Stomach (tissue), 9 donors: ENCODE results near the gene CHERP. TPM values are rescaled to one million over a fixed set of nuclear protein-coding genes. Genes with fewer than 3 reads are reported as not detected.

Source experiments
- DNase-seq, 2 donors: peaks; one replicate each; pipeline versions ENCODE4 v3.0.0 to v3.0.0-alpha.2; 2013 to 2019
- H3K27ac ChIP-seq, 5 donors: fragments of 200-600 bp in 4 of 5; sonication (generic) in 4 of 5; one replicate each; pipeline ENCODE4 v1.5.1; 2013 to 2019; ENCODE audit warnings: mild to moderate bottlenecking in 1 of 5, moderate library complexity in 1 of 5
- H3K27me3 ChIP-seq, 3 donors: fragments of 200-600 bp; sonication (generic); one replicate each; pipeline ENCODE4 v1.5.1; 2017 to 2019; ENCODE audit warnings: mixed run types in 1 of 3
- H3K36me3 ChIP-seq, 4 donors: fragments of 200-600 bp; sonication (generic); 1 replicate in 3 of 4; 2 replicates in 1 of 4; pipeline ENCODE4 v1.5.1; 2016 to 2019
- H3K4me1 ChIP-seq, 4 donors: fragments of 200-600 bp; sonication (generic); one replicate each; pipeline ENCODE4 v1.5.1; 2016 to 2019
- H3K4me3 ChIP-seq, 4 donors: fragments of 200-600 bp; sonication (generic) in 3 of 4; one replicate each; pipeline ENCODE4 v1.5.1; 2016 to 2019; ENCODE audit warnings: mild to moderate bottlenecking in 1 of 4
- H3K9me3 ChIP-seq, 4 donors: fragments of 200-600 bp; sonication (generic); one replicate each; pipeline ENCODE4 v1.5.1; 2016 to 2019
- CTCF ChIP-seq, 7 experiments: fragments of 450-650 bp in 4 of 7; fragments of 200-600 bp in 3 of 7; sonication (generic) in 3 of 7; IDR thresholded peaks; one replicate each; pipeline ENCODE4 v1.5.1; 2016 to 2019; ENCODE audit warnings: antibody characterized with exemption in 7 of 7, control low read depth in 2 of 7, mild to moderate bottlenecking in 1 of 7
- EP300 ChIP-seq: sonication (generic); formaldehyde crosslinking; IDR thresholded peaks from one replicate; pipeline ENCODE4 v1.6.1; 2017; ENCODE audit warnings: antibody characterized with exemption
- POLR2A ChIP-seq, 4 donors: fragments of 450-650 bp; IDR thresholded peaks; one replicate each; pipeline ENCODE4 v1.6.1; 2016; ENCODE audit warnings: antibody characterized with exemption in 4 of 4, control low read depth in 2 of 4, mild to moderate bottlenecking in 1 of 4, moderate library complexity in 1 of 4
- POLR2AphosphoS5 ChIP-seq, 3 donors: sonication (generic); formaldehyde crosslinking; IDR thresholded peaks; one replicate each; pipeline ENCODE4 v1.6.1; 2016; ENCODE audit warnings: antibody characterized with exemption in 3 of 3
- WGBS, 5 donors: extraction: QIAGEN DNeasy Blood & Tissue Kit in 3 of 5; methylation state at CpG; one replicate each; pipeline versions ENCODE4 v1.1.5 to v1.1.7; 2013 to 2018; 5-methylcytosine and 5-hydroxymethylcytosine counted together
- intact Hi-C: fragments of 100-400 bp; cut with DNase I; formaldehyde crosslinking; loops from one replicate; pipeline ENCODE4 v1.15.1; 2023; ENCODE audit warnings: low total_unique reads
- polyA plus RNA-seq, 3 donors: library from polyadenylated mRNA; stranded (reverse); fragments of 200-250 nt; gene quantifications; one replicate each; pipeline ENCODE4 v1.2.3, GENCODE V29; 2013
- total RNA-seq, 5 donors: library from RNA; depleted of rRNA; stranded (reverse); fragments of >200 nt; gene quantifications; one replicate each; pipeline versions ENCODE4 v1.1.0 to v1.2.3, GENCODE V29; 2014 to 2016
- donor health status: healthy with polysubstance abuse.
- donor health status: Bipolar disorder and iron deficiency.
- donor health status: healthy.

CHERP gene
- total and polyA plus RNA-seq, 8 donors: 3.5 to 64.7 (median 11.5) TPM

- TF ChIP-seq EP300: no peak
- no peak for TF ChIP-seq POLR2AphosphoS5 (IDR thresholded peaks at IDR 0.05)
- no peak for TF ChIP-seq POLR2A (IDR thresholded peaks at IDR 0.05)
- 68 to 80% (median 77%) methylated on average over 7 to 11 of the region's 11 CpGs for WGBS, 5 donors
- peaks cover 64 to 92% (median 83%) of the 10 kb centered on the region in 4 donors for H3K4me1 ChIP-seq
- H3K27ac ChIP-seq: peak overlapping the region in 3 of 5 donors; percentile 67 to 77 (median 72)
- no peaks in the 10 kb centered on the region for H3K36me3 ChIP-seq
- no peaks in the 10 kb centered on the region for H3K9me3 ChIP-seq
- H3K4me3 ChIP-seq: no peak overlapping the region
- H3K27me3 ChIP-seq: no peaks in the 10 kb centered on the region
- DNase-seq: no peak
- intact Hi-C loops: no loop called here
Observed at GRCh38 chr19:16588824-16589577, 46.8 kb upstream of the CHERP start.

GRCh38 chr19:16587833-16588823, 45.9 kb upstream of the CHERP start:
- intact Hi-C loops: no loop called here
- WGBS, 5 donors: 30 to 36% (median 36%) methylated on average over 19 to 26 of the region's 26 CpGs
- Histone ChIP-seq H3K9me3 (no peaks in the 10 kb centered on the region), H3K27me3 (no peaks in the 10 kb centered on the region), H3K4me3 (peak overlapping the region in 3 of 4 donors; percentile 3 to 28 (median 7)), H3K4me1 (peaks cover 65 to 92% (median 83%) of the 10 kb centered on the region in 4 donors), H3K36me3 (no peaks in the 10 kb centered on the region), H3K27ac (peak overlapping the region in 4 of 5 donors; percentile 3 to 77 (median 70))
- TF ChIP-seq EP300 (no peak), CTCF (IDR thresholded peaks at IDR 0.05) (no peak), POLR2AphosphoS5 (IDR thresholded peaks at IDR 0.05) (peak in 2 of 3 donors; percentile 4 to 28)
- DNase-seq: peak in 1 of 2 donors; percentile 76

- Histone ChIP-seq H3K9me3 (no peaks in the 10 kb centered on the region), H3K36me3 (no peaks in the 10 kb centered on the region), H3K4me3 (peak overlapping the region in 3 of 4 donors; percentile 3 to 28 (median 7)), H3K4me1 (peaks cover 70 to 92% (median 85%) of the 10 kb centered on the region in 4 donors), H3K27me3 (no peaks in the 10 kb centered on the region), H3K27ac (peak overlapping the region in 3 of 5 donors; percentile 67 to 77 (median 72))
- TF ChIP-seq POLR2A (IDR thresholded peaks at IDR 0.05) (no peak), EP300 (no peak), CTCF (IDR thresholded peaks at IDR 0.05) (no peak), POLR2AphosphoS5 (IDR thresholded peaks at IDR 0.05) (no peak)
- 48 to 62% (median 50%) methylated on average over 15 to 20 of the region's 20 CpGs for WGBS, 5 donors
- DNase-seq: peak in 1 of 2 donors; percentile 61
- intact Hi-C loops: no loop called here
Observed at GRCh38 chr19:16586991-16587832, 45.0 kb upstream of the CHERP start.

- Histone ChIP-seq H3K9me3 (no peaks in the 10 kb centered on the region), H3K27me3 (no peaks in the 10 kb centered on the region), H3K4me1 (peaks cover 74 to 94% (median 86%) of the 10 kb centered on the region in 4 donors), H3K4me3 (no peak overlapping the region), H3K36me3 (no peaks in the 10 kb centered on the region), H3K27ac (peak overlapping the region in 4 of 5 donors; percentile 35 to 77 (median 70))
- intact Hi-C loops: no loop called here
- WGBS, 5 donors: 76 to 88% (median 82%) methylated on average over 2 to 9 of the region's 9 CpGs
- DNase-seq: no peak
- TF ChIP-seq CTCF (IDR thresholded peaks at IDR 0.05): no peak
- no peak for TF ChIP-seq EP300
- no peak for TF ChIP-seq POLR2AphosphoS5 (IDR thresholded peaks at IDR 0.05)
- no peak for TF ChIP-seq POLR2A (IDR thresholded peaks at IDR 0.05)
Observed at GRCh38 chr19:16586477-16586871, 44.2 kb upstream of the CHERP start.
